GM23338 (cell line): ENCODE data around the gene SCAPER.

Experiments used
- CTCF ChIP-seq, 2 experiments: fragments of 200-600 bp in 1 of 2; sonication (generic) in 1 of 2; conservative IDR thresholded peaks; 2 replicates each; pipeline versions ENCODE4 v1.5.1 to v1.6.1; 2016 to 2017; ENCODE audit warnings: antibody characterized with exemption in 2 of 2, low read depth in 2 of 2, mild to moderate bottlenecking in 2 of 2, moderate library complexity in 1 of 2
- ETS1 ChIP-seq: IDR thresholded peaks from 2 replicates; pipeline ENCODE4 v1.6.1; 2016; ENCODE audit warnings: antibody characterized with exemption
- EZH2 ChIP-seq: fragments of 200-600 bp; sonication (generic); IDR thresholded peaks from one replicate; pipeline ENCODE4 v1.8.0; 2017; ENCODE audit warnings: antibody characterized with exemption, mild to moderate bottlenecking, low read depth; ENCODE audit not compliant: unreplicated experiment
- NANOG ChIP-seq: IDR thresholded peaks from 2 replicates; pipeline ENCODE4 v1.6.1; 2016; ENCODE audit warnings: antibody characterized with exemption, borderline replicate concordance
- REST ChIP-seq: IDR thresholded peaks from one replicate; pipeline ENCODE4 v1.6.1; 2018; ENCODE audit warnings: antibody characterized with exemption; ENCODE audit not compliant: unreplicated experiment

- no peak for TF ChIP-seq ETS1
- TF ChIP-seq CTCF (conservative IDR thresholded peaks at IDR 0.05; ENCODE audit: low read depth in 2 of 2) = no peak
- no peak for TF ChIP-seq EZH2
- no peak for TF ChIP-seq REST
- no peak for TF ChIP-seq NANOG
Observed at GRCh38 chr15:76823303-76823702, 81.8 kb downstream of the SCAPER start.
